Limb (tissue), 2 donors: Measurements from ENCODE around the gene BRWD1.
A peak's percentile ranks its signal among the peaks of the same experiment; 100 is the strongest.

Experiments
- DNase-seq, 2 donors: peaks; one replicate each; pipeline ENCODE4 v3.0.0-alpha.2; 2016; ENCODE audit errors: extremely low spot score in 2 of 2

Gene BRWD1

DNA sequence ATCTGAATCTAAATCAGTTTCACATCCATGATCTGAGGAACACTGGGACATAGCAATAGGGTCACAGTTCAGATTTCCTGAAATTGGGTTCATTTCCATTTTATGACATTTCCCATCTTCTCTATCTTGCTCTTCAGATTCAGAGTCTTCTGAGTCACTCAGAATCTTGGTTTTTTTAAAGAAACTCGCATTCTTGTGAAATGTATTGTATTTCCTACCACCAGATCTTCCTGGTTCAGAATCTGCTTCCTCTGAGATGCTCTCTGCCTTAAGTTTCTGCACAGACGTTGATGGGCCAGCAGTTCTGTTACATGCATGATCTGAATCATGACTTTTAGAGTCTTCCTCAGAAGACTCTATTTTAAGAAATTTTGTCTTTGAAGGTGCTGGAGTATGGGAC, 114.6 kb downstream of the BRWD1 start:
- DNase-seq = no peak

GRCh38 chr21:39197448-39198233, 115.8 kb downstream of the BRWD1 start:
- no peak for DNase-seq

DNA sequence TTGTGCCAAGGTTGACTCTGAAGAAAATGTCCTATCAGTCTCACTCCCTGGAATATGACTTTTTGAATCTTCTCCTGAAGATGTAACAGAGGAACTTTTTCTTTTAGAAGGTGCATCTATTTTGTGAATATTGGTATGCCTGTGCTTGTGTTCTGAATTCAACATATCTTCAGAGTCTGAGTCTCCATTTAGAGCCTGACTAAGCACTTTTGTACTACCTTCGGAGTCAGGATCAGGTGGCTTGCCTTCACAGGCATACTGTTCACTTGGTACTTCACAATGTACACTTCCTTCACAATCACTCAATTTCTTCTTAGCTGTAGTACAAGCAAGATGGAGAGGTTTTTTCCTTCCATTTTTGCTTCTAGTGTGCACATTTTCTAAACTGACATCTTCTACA, 116.6 kb downstream of the BRWD1 start:
- DNase-seq = no peak

- DNase-seq = no peak
Measured at GRCh38 chr21:39196310-39196709, 117.1 kb downstream of the BRWD1 start.

DNA sequence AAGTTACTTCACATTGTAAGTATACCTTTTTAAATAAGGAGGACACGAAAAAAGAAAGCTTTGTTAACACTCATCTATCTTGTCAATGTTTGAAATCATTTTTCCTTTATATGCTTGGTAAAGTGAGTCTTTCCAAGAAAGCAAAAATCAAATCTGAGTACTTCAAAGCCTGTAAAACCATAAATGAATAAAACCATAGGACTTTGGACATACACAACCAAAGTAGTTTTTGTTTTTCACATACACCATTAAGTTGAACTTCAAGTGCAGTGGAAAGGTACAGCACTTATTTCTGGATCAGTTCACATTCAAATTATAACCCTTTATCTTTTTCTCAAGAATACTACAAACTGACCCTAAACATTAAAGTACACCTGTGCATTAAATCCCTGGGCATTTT, 120.1 kb downstream of the BRWD1 start:
- no peak for DNase-seq

GRCh38 chr21:39189857-39190604, 123.4 kb downstream of the BRWD1 start:
- no peak for DNase-seq

DNA sequence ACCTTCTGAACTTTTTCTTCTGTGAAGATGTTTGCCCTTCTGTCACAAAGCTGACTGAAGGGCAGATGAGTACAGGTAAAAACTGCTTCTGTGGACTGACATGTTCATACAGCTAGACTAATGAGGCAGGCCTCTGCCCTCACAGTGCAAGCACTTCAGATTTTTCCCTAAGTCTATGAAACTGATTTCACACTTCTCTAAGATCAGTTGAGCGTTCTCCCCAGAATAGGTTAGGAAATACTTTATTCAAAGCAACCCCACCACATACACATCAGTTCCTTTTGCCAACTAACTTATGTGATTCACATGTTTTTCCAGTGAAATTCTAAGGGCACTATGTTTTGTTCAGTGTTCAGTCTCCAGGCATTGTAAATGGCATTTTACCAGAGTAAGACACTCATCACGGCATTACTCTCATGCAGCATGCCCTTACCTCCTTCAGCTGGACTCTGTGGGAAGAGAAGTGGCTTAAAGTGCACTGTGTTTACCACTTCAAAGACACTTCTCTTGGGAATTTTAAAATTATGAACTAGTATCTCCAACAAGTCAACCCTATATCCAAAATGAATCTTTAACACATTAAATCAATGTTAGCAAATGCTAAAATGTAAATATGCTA, 124.8 kb downstream of the BRWD1 start:
- DNase-seq = no peak

GRCh38 chr21:39187141-39187540, 126.3 kb downstream of the BRWD1 start:
- no peak for DNase-seq

- DNase-seq = no peak
Measured at GRCh38 chr21:39186676-39187075, 126.8 kb downstream of the BRWD1 start.

DNA sequence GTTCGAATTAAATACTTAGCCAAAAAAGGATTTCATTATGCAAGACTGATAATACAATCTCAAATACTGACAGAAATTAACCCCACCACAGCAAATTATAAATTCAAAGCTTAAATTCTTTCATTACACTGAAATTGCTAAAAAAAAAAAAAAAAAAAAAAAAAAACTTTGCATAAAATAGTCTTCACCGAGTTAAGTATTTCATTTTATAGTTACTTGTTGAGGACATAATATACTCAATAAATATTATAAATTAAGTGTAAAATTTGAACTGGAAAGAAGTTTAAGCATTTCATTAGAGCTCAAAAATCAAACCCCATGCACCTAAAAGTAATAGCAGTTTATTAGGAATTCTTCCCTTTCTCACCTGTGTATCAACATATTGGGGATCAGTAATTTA, 128.3 kb downstream of the BRWD1 start:
- no peak for DNase-seq

GRCh38 chr21:39184050-39184980, 129.1 kb downstream of the BRWD1 start:
- no peak for DNase-seq

- DNase-seq = peak; percentile 92 to 94
Measured at GRCh38 chr21:39183272-39184049, 130.0 kb downstream of the BRWD1 start, which contains the start of gene PSMG1. Gene PSMG1, minus strand, starts transcription at chr21:39183451. Its CDS starts 66 bp downstream, at chr21:39183385.

DNA sequence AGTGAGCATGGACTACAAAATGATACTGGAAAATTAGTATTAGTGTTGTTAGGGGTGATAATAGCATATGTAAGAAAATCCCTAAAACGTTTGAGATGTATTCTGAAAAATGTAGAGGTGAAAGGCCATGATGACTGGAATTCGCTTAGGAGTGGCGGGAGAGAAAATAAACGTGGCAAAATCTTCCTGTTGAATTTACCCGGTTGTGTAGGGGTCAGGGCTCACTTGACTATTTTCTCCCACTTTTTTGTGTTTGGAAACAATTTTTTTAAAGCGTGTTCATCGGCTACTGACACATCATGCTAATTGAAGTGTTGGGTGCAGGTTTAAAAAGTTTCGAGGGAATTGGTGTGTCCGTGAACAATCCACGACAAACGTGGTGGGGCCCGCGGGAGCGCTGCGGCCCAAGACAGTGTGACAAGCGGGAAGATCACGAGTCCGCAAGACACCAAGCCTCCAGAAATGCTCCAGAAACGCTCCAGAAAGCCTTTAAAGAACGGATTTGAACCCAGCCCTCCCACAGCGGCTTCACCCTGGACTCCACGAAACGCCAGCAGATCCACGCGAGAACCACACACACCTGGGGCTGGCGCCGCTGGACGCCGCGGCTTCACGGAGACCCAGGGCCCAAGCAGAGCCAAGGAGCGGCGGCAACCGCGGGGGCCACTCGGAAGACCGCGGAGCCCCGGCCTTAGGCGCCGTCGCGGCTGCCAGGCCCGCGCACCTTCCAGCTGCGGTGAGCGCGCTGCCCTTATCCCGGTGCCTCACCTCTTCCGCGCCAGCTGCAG, 130.8 kb downstream of the BRWD1 start:
- no peak for DNase-seq

GRCh38 chr21:39182016-39182415, 131.4 kb downstream of the BRWD1 start:
- no peak for DNase-seq

GRCh38 chr21:39181205-39181818, 132.1 kb downstream of the BRWD1 start:
- DNase-seq = no peak

GRCh38 chr21:39180429-39181019, 132.9 kb downstream of the BRWD1 start:
- DNase-seq = no peak

GRCh38 chr21:39178421-39178820, 135.0 kb downstream of the BRWD1 start:
- no peak for DNase-seq

GRCh38 chr21:39176271-39176709, 137.1 kb downstream of the BRWD1 start:
- DNase-seq = no peak

DNA sequence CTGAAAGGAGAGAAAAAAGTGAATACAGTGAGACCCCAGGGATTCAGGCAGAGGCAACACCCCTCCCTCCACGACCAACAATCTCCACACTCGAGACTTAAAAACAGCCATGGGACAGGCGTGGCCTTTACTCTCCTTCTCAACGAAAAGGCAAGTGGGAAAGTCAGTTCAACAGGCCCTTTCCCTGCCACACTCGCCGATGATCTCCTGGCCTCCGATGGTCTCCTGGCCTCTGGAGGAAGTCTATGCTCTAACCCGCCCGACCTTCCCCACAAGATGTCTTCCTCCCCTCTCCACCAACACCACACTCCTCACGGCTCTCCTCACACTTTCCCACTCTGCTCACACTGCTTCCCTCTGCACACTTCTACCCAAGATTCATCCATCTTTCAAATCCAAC, 137.8 kb downstream of the BRWD1 start:
- no peak for DNase-seq
